Measurements from ENCODE around the gene CFD. TPM values are rescaled to one million over a fixed set of nuclear protein-coding genes. Genes with fewer than 3 reads are reported as not detected.

Gene CFD
- total RNA-seq, 2 experiments from 2014 or later: 1.4 to 1.7 TPM

DNA sequence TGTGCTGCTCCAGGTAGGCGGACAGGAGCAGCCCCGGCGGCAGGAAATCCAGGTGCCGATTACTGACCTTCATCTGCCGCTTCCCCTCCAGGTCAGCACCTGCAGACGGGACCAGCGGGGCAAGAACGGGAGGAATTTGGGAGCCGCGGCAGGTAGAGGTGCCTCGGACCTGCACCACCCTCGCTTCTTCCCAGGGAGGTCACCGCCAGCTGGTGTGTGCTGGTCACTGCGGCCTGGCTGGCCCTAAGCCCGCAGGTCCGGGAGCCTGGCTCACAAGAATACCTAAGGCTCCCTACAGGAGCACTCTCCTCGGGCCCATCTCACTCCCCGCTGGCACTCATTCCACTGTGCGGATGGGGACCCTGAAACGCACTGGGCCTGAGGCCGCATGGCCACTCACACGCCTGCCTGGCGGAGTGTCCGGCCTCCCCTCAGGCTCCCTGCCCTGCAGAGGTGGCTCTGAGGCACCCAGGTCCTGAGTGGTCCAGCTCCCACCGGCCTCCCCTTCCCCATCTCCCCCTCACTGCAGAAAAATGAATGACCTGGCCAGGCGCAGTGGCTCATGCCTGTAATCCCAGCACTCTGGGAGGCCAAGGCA, 38.1 kb downstream of the CFD start:
- CTCF ChIA-PET: no interaction called here
- POLR2A ChIA-PET: no interaction called here

DNA sequence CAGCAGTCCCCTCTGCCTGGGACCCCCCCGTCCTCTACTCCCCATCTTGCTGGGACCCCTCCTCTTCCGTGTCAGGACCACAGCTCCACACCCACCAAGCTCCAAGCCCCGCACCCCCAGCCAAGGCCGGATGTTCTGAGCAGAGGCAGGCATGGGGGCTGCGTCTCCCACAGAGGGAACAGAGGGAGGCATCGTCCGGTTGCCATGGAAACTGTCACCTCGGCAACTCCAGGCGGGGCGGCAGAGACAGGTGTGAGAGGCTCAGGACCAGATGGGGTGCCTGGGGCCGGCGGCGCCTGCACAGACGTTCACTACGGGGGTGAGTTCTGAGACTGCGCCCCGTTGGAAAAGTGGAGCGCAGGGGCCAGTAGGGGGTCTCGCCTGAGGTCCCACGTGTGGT, 39.2 kb downstream of the CFD start:
- POLR2A ChIA-PET: no interaction called here
- CTCF ChIA-PET: no interaction called here

GRCh38 chr19:899336-900042, 40.0 kb downstream of the CFD start:
- POLR2A ChIA-PET: no interaction called here
- CTCF ChIA-PET: no interaction called here

- ChIA-PET CTCF (no interaction called here), POLR2A (no interaction called here)
These were observed 40.5 kb downstream of the CFD start for GRCh38 chr19:900043-900301.

GRCh38 chr19:900302-901111, 41.0 kb downstream of the CFD start:
- ChIA-PET CTCF (no interaction called here), POLR2A (no interaction called here)

GRCh38 chr19:901216-902092, 42.0 kb downstream of the CFD start:
- ChIA-PET POLR2A (no interaction called here), CTCF (interaction anchor here (0.6 kb wide), 1 partner anchor 228 kb away, joined by 3 read pairs; no protein-coding TSS in a partner anchor)

- CTCF ChIA-PET: interaction anchor here (0.6 to 1.2 kb wide), 2 partner anchors 13 to 227 kb away, joined by 3 read pairs; no protein-coding TSS in a partner anchor
- POLR2A ChIA-PET: no interaction called here
These were observed 42.6 kb downstream of the CFD start for GRCh38 chr19:902093-902370.

DNA sequence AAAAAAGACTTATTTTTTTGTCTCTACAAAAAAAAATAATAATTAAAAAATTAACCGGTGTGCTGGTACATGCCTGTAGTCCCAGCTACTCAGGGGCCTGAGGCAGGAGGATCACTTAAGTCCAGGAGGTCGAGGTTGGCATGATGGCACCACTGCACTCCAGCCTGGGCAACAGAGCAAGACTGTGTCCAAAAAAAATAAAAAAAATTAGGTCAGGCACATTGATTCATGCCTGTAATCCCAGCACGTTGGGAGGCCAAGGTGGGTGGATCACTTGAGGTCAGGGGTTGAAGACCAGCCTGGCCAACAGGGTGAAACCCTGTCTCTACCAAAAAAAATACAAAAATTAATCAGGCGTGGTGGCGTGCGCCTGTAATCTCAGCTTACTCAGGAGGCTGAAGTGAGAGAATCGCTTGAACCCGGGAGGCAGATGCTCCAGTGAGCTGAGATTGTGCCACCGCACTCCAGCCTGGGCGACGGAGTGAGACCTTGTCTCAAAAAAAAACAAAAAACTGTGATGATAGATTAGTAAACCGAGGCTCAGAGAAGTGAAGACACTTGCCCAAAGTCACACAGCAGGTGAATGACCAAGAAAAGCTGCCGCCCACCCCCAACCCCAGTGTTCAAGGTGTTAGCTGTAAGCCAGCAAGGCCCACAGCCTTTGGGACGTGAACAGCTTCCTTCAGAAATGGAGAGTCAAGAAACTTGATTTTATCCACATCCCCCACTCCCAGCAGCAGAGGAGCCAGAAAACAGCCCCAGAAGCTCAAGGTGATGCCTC, 43.2 kb downstream of the CFD start:
- ChIA-PET CTCF (interaction anchor here (0.6 to 1.2 kb wide), 3 partner anchors 9 to 226 kb away, joined by 3 to 4 read pairs (median 3); partner anchors contain the start of genes MED16 and RNU6-9), POLR2A (interaction anchor here (0.9 kb wide), 1 partner anchor 10 kb away, joined by 4 read pairs; the partner anchor contains the start of genes MED16 and RNU6-9)

GRCh38 chr19:903266-903797, 43.9 kb downstream of the CFD start:
- ChIA-PET CTCF (interaction anchor here (0.7 to 1.2 kb wide), 3 partner anchors 10 to 16 kb away, joined by 3 to 4 read pairs (median 3); partner anchors contain the start of genes MED16 and RNU6-9), POLR2A (interaction anchor here (0.9 kb wide), 1 partner anchor 10 kb away, joined by 4 read pairs; the partner anchor contains the start of genes MED16 and RNU6-9)

DNA sequence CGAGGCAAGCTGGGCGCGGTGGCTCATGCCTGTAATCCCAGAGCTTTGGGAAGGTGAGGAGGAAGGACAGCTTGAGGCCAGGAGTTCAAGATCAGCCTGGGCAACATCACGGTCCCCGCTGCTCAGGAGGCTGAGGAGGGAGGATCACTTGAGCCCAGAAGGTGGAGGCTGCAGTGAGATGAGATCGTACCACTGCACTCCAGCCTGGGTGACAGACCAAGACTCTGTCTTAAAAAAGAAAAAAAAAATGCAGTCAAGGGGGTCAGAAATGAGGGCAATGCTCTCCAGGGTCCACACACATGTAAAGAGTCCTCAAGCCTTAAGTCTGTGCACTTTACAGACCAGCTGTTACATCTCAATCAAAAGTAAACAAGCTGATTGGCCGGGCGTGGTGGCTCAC, 45.1 kb downstream of the CFD start:
- ChIA-PET CTCF (no interaction called here), POLR2A (interaction anchor here (0.7 kb wide), 1 partner anchor 90 kb away, joined by 4 read pairs; no protein-coding TSS in a partner anchor)

DNA sequence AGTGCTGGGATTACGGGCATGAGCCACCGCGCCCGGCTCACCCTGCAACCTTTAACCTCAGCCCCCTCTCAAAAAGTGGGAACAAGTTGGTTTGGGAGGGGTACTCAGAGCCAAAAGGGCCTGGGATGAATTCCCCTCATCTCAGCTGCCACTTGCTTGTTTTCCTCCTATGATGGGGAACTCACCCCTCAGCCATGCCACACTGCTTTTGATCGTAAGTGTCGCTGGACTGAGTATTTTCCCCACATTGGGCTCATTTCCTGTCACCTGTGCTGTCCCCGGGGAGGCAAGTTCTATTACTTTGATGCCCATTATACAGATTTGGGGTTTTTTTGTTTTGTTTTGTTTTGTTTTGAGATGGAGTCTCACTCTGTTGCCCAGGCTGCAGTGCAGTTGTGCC, 47.0 kb downstream of the CFD start:
- POLR2A ChIA-PET: no interaction called here
- CTCF ChIA-PET: interaction anchor here (1.1 to 1.8 kb wide), 2 partner anchors 43 to 78 kb away, joined by 3 to 7 read pairs; no protein-coding TSS in a partner anchor

DNA sequence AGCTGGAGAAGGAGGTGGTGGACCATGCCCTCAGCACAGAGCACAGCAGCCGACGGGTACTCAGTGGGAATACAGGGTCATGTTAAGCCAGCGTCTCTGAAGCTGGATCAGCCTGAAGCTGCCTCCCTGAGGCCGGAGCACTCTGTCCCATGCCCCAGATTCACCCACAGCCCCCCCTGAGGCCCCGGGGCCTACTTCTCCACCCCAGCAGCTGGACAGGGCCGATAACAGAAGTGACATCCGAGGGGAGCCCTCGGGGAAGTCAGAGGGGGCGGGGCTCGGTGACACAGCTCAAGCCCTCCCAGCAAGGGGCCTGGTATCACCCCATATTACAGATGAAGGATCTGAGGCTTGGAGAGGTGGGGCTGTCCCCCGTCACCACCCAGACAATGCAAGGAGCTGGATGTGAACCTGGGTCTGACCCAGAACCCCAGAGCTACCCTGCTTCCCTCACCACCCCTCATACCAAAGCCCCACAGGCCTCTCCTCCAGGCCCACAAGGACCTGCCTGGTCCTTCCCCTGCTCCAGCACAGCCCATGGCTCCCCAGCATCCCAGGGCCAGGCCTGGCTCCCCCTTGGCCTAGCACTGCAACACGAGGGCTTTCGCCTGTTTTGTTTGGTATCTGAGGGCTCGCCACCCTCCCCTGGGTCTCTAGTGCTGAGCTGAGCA, 47.9 kb downstream of the CFD start:
- ChIA-PET CTCF (interaction anchor here (0.9 to 3.6 kb wide), 5 partner anchors 14 to 77 kb away, joined by 3 to 18 read pairs (median 7); partner anchors contain the start of genes MED16 and RNU6-9), POLR2A (interaction anchor here (0.7 kb wide), 1 partner anchor 44 kb away, joined by 3 read pairs; no protein-coding TSS in a partner anchor)

DNA sequence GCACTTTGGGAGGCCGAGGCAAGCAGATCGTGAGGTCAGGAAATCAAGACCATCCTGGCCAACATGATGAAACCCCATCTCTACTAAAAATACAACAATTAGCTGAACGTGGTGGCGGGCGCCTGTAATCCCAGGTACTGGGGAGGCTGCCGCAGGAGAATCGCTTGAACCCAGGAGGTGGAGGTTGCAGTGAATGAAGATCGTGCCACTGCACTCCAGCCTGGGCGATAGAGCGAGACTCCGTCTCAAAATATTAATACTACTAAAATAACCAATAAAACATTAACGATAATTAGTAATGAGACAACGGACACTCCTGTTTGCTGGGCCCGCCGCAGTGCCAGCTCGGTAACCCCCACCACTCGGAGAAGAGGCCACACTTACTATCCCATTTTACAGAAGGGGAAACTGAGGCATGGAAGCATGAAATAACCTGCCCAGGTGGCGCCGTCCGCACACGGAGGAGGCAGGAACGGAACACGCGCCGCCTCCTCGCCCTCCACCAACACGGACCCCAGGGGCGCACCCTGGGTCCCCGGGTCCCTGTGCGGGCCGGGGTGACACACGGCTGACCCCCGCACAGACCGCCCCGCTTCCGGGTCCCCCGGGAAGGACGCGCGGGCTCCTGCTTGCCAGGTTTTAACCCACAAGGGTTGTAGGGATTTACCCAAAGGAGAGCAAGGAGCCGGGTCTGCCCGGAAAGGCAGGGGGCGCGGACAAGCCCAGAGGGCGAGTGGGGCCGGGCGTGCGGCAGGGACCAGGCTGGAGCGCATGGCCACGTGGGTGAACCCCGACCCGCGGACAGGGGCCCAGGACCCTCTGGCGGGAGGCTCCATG, 52.0 kb downstream of the CFD start:
- ChIA-PET CTCF (no interaction called here), POLR2A (no interaction called here)

DNA sequence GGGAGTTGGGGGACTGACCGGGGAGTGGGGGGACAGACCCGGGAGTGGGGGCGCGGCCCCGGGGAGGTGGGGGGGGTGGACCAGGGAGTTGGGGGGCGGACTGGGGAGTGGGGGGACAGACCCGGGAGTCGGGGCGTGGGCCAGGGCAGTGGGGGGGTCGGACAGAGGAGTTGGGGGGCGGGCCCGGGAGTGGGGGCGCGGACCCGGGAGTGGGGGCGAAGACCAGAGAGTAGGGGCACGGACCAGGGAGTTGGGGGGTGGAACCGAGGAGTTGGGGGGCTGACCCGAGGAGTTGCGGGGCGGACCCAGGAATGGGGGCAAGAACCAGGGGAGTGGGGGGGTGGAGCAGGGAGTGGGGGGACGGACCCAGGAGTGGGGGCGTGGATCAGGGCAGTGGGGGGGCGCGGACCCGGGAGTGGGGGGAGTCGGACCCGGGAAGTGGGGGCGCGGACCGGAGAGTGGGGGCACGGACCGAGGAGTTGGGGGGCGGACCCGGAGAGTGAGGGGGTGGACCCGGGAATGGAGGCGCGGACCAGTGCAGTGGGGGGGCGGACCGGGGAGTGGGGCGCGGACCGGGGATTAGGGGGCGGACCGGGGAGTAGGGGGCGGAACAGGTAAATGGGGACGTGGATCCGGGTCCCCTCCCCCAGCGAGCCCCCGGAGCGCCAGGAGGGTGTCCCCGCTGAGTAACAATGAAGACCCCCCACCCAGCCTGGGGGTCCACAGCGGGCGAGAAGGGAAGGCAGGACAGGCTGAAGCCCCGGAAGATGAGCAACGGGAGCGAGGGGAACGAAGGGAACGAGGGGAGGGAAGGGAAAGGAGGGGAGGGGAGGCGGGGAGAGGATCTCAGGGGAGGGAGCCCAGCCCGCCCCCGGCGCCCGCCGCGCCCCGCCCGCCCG, 53.0 kb downstream of the CFD start:
- ChIA-PET POLR2A (no interaction called here), CTCF (no interaction called here)

Measured in activated CD8-positive, alpha-beta memory T cell treated with anti-CD3 and anti-CD28 coated beads for 36 hours (primary cell).